BJ (cell line): ENCODE measurements around the gene PIGR. TPM values are rescaled to one million over a fixed set of nuclear protein-coding genes. Genes with fewer than 3 reads are reported as not detected.

Source experiments
- CTCF ChIA-PET: fragments of 350-600 bp; formaldehyde crosslinking; extraction: SDS; loops from one replicate; lab custom pipeline; 2021; ENCODE audit warnings: antibody characterized with exemption, inconsistent platforms; lab: Yijun Ruan, JAX
- POLR2A ChIA-PET: fragments of 300-600 bp; sonication (Branson Sonifier 250); formaldehyde crosslinking; extraction: SDS; loops from one replicate; lab custom pipeline; 2021; ENCODE audit warnings: antibody characterized with exemption; lab: Charles Lee
- DNase-seq: peaks from one replicate; pipeline ENCODE4 v3.0.0-alpha.2; 2011; ENCODE audit warnings: low read depth
- H3K27me3 ChIP-seq: 2 replicates; pipeline ENCODE4 v1.6.0; 2011; ENCODE audit warnings: low read length; ENCODE audit not compliant: control insufficient read depth, insufficient read depth
- H3K36me3 ChIP-seq: 2 replicates; pipeline ENCODE4 v1.5.1; 2011; ENCODE audit warnings: low read length; ENCODE audit not compliant: control insufficient read depth, insufficient read depth
- H3K4me3 ChIP-seq: 2 replicates; pipeline ENCODE4 v1.5.1; 2011; ENCODE audit warnings: low read depth, mild to moderate bottlenecking, control low read depth, low read length
- polyA plus RNA-seq: library from polyadenylated mRNA; depleted of rRNA; stranded (reverse); fragments of >200 nt; gene quantifications from 2 replicates; pipeline ENCODE4 v1.2.3, GENCODE V29; 2011
- TF ChIP-seq, protein P1 (sequence below): IDR thresholded peaks from 2 replicates; pipeline ENCODE4 v1.5.1; 2011; ENCODE audit warnings: low read depth, mild to moderate bottlenecking, control low read depth, inconsistent platforms, low read length, moderate library complexity; ENCODE audit not compliant: insufficient read depth

The PIGR gene
- polyA plus RNA-seq, 1 experiment, result not detected

- CTCF ChIA-PET, result interaction anchor here (1.3 to 1.9 kb wide), 3 partner anchors 9 to 30 kb away, joined by 4 to 6 read pairs (median 5); no protein-coding TSS in a partner anchor
- no peak for DNase-seq
- POLR2A ChIA-PET, result no interaction called here
- TF ChIP-seq, protein P1, sequence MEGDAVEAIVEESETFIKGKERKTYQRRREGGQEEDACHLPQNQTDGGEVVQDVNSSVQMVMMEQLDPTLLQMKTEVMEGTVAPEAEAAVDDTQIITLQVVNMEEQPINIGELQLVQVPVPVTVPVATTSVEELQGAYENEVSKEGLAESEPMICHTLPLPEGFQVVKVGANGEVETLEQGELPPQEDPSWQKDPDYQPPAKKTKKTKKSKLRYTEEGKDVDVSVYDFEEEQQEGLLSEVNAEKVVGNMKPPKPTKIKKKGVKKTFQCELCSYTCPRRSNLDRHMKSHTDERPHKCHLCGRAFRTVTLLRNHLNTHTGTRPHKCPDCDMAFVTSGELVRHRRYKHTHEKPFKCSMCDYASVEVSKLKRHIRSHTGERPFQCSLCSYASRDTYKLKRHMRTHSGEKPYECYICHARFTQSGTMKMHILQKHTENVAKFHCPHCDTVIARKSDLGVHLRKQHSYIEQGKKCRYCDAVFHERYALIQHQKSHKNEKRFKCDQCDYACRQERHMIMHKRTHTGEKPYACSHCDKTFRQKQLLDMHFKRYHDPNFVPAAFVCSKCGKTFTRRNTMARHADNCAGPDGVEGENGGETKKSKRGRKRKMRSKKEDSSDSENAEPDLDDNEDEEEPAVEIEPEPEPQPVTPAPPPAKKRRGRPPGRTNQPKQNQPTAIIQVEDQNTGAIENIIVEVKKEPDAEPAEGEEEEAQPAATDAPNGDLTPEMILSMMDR, result no peak
- Histone ChIP-seq H3K4me3 (no peak overlapping the region), H3K27me3 (peaks cover 2% of the 10 kb centered on the region), H3K36me3 (no peaks in the 10 kb centered on the region)
Measured at GRCh38 chr1:206952171-206952570, 5.9 kb upstream of the PIGR start.

DNA sequence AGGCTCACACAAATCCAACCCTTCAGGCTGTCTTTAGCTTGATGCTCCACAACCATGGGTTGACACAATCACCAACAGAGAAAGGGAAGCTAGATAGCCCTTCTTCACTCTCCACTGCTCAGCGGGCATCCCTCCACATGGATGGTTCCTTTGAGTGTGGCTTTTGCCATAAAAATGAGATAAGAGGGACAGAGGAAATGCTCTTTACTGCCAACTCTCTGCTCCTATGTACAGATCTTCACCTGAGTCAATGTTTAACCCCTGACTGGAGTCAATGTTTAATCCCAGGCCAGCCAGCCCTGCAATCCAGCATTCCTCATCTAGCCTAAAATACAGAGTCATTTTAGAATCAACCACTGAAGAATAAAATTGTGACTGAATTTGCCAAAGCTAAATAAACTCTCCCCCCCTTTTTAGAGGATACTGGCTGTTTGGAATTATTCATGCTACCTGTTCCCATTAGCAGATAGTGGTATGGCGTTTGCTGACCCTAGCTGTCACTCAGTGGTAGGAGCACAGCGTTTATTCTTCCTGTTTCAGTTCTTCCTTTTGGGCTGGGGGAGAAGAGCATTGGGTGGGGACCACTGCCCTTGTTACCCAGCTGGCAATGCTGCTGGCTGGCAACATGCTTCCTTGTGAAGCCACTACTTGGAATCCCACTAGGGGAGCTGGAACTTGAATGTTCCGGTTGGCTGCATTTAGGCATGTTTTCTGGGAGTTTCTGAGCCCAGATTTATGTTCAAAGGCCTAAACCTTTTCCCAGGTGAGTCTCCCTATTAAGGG is 5.2 kb upstream of the PIGR start:
- CTCF ChIA-PET, result interaction anchor here (1.3 to 1.9 kb wide), 3 partner anchors 8 to 31 kb away, joined by 4 to 6 read pairs (median 5); no protein-coding TSS in a partner anchor
- Histone ChIP-seq H3K36me3 (no peaks in the 10 kb centered on the region), H3K4me3 (no peak overlapping the region), H3K27me3 (peaks cover 3% of the 10 kb centered on the region; the same call in 1 of the 2 replicates)
- TF ChIP-seq, protein P1, result no peak
- POLR2A ChIA-PET, result no interaction called here
- no peak for DNase-seq

DNA sequence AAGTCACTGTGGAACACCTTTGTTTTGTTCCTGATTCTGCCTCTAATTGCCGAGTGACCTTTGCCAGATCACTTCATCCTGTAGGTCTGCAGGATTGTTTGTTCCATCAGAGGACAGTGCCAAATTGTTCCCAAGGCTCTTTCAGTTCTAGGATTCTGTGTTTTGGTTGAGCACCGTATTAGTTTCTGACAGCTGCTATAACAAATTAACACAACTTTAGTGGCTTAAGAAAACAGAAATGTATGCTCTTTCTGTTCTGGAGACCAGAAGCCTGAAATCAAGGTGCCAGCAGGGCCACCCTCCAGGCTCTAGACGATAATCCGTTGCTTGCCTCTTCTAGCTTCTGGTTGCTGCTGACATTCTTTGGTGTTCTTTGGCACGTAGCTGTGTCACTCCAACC is 3.4 kb upstream of the PIGR start:
- Histone ChIP-seq H3K27me3 (peaks cover 14% of the 10 kb centered on the region), H3K36me3 (no peaks in the 10 kb centered on the region), H3K4me3 (no peak overlapping the region)
- TF ChIP-seq, protein P1, result no peak
- ChIA-PET CTCF (interaction anchor here (1.1 kb wide), 1 partner anchor 37 kb away, joined by 3 read pairs; no protein-coding TSS in a partner anchor), POLR2A (no interaction called here)
- DNase-seq, result no peak

- no peak for DNase-seq
- CTCF ChIA-PET, result interaction anchor here (1.1 to 4.3 kb wide), 2 partner anchors 14 to 37 kb away, joined by 3 to 22 read pairs; no protein-coding TSS in a partner anchor
- Histone ChIP-seq H3K4me3 (no peak overlapping the region), H3K36me3 (no peaks in the 10 kb centered on the region), H3K27me3 (peaks cover 14% of the 10 kb centered on the region)
- TF ChIP-seq, protein P1, result no peak
- POLR2A ChIA-PET, result no interaction called here
Measured at GRCh38 chr1:206949208-206949607, 2.9 kb upstream of the PIGR start.

- no peaks in the 10 kb centered on the region for H3K36me3 ChIP-seq
- H3K4me3 ChIP-seq, result no peak overlapping the region
- POLR2A ChIA-PET, result no interaction called here
- no peak for DNase-seq
- TF ChIP-seq, protein P1, result no peak
- CTCF ChIA-PET, result interaction anchor here (1.3 to 4.3 kb wide), 6 partner anchors 9 to 35 kb away, joined by 3 to 22 read pairs (median 6); no protein-coding TSS in a partner anchor
- peaks cover 24% of the 10 kb centered on the region for H3K27me3 ChIP-seq
Measured at GRCh38 chr1:206947255-206947654, 989 bp upstream of the PIGR start.
